ENCODE measurements around the gene KCTD8. TPM values are rescaled to one million over a fixed set of nuclear protein-coding genes. Genes with fewer than 3 reads are reported as not detected.

KCTD8 gene
- polyA plus RNA-seq, 3 donors = not detected

DNA sequence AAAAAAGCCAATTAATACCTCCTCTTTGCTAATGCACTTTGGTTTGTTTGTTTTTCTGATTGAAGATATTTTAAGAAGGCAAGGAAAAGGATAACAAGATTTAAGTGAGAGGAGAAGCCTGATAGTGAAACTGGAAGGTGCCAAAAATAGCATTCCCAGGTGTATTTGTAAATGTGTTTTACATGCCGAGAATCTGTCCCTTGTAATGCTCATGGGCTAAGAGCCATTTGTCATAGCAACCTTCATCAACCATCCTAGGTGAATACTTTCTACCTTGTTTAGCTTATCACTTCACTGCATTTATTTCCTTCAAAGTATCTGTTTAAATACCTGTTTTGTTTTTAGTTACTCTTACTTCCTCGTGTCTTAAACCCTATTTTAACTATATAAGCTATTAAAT is 127.8 kb downstream of the KCTD8 start:
- Histone ChIP-seq H3K9me3 (replicated peaks in 1 of 2; ENCODE audit: control insufficient read depth in 1 of 2, insufficient read depth in 1 of 2, low read length in 2 of 2) (peaks cover 0 to 3% of the 10 kb centered on the region in 2 donors), H3K4me2 (replicated peaks; ENCODE audit: extremely low read depth, low read length, poor library complexity, severe bottlenecking) (no peak overlapping the region), H3K27me3 (ENCODE audit: control insufficient read depth in 2 of 2, insufficient read depth in 2 of 2, low read length in 2 of 2) (no peaks in the 10 kb centered on the region), H3K36me3 (replicated peaks in 1 of 2; ENCODE audit: control insufficient read depth in 1 of 2, insufficient read depth in 2 of 2, low read length in 2 of 2) (no peaks in the 10 kb centered on the region), H3K27ac (ENCODE audit: low read depth in 1 of 2, low read length in 2 of 2) (no peak overlapping the region), H2AFZ (ENCODE audit: insufficient read depth, low read depth, low read length, poor library complexity, severe bottlenecking) (no peak overlapping the region), H3K4me3 (replicated peaks in 1 of 3; ENCODE audit: low read depth in 2 of 3, low read length in 3 of 3) (no peak overlapping the region), H4K20me1 (ENCODE audit: insufficient read depth, low read length) (no peaks in the 10 kb centered on the region), H3K9ac (ENCODE audit: insufficient read depth, low read length, poor library complexity, severe bottlenecking) (no peak overlapping the region), H3K79me2 (ENCODE audit: insufficient read depth, low read length) (no peaks in the 10 kb centered on the region), H3K4me1 (ENCODE audit: control insufficient read depth in 1 of 2, insufficient read depth in 2 of 2, low read length in 2 of 2) (no peaks in the 10 kb centered on the region)
- TF ChIP-seq, protein P1, sequence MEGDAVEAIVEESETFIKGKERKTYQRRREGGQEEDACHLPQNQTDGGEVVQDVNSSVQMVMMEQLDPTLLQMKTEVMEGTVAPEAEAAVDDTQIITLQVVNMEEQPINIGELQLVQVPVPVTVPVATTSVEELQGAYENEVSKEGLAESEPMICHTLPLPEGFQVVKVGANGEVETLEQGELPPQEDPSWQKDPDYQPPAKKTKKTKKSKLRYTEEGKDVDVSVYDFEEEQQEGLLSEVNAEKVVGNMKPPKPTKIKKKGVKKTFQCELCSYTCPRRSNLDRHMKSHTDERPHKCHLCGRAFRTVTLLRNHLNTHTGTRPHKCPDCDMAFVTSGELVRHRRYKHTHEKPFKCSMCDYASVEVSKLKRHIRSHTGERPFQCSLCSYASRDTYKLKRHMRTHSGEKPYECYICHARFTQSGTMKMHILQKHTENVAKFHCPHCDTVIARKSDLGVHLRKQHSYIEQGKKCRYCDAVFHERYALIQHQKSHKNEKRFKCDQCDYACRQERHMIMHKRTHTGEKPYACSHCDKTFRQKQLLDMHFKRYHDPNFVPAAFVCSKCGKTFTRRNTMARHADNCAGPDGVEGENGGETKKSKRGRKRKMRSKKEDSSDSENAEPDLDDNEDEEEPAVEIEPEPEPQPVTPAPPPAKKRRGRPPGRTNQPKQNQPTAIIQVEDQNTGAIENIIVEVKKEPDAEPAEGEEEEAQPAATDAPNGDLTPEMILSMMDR (IDR thresholded peaks at IDR 0.05) = no peak
- intact Hi-C loops (cut with micrococcal nuclease) = no loop called here
- no peaks in the 10 kb centered on the region for H3K36me3 Mint-ChIP-seq
- DNase-seq = no peak
- H3K27me3 Mint-ChIP-seq (ENCODE audit: low read depth in 3 of 3) = peaks cover 0 to 1% (median 0%) of the 10 kb centered on the region in 3 donors
- no peaks in the 10 kb centered on the region for H3K4me1 Mint-ChIP-seq
- no peak overlapping the region for H3K4me3 Mint-ChIP-seq
- 80% methylated on average over 1 of the region's 2 CpGs for WGBS (ENCODE audit: insufficient coverage)
- peaks cover 0 to 3% (median 2%) of the 10 kb centered on the region in 7 donors for H3K9me3 Mint-ChIP-seq
- H3K27ac Mint-ChIP-seq = no peak overlapping the region

DNA sequence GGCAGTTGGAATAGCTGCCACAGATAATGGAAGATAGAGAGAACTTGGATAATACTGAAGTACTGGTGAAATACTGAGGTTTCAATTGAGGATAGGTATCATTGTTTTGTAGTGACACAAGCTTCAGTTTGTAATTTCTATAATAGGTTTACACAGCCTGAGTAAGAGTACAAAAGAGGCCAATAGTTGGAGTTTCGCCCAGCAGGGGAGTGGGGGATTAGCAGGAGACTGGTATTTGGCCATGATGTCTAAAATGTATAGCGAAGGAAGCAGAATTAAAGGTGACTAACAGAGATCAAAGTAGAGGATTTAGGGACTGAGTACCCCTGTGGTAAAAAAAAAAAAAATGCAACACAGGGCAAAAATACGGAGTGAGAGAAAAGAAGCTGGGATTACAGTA is 129.5 kb downstream of the KCTD8 start:
- no peak for DNase-seq
- Mint-ChIP-seq H3K36me3 (no peaks in the 10 kb centered on the region), H3K4me3 (no peak overlapping the region), H3K27me3 (ENCODE audit: low read depth in 3 of 3) (peaks cover 0 to 1% (median 0%) of the 10 kb centered on the region in 3 donors), H3K9me3 (peaks cover 0 to 3% (median 2%) of the 10 kb centered on the region in 7 donors), H3K4me1 (no peaks in the 10 kb centered on the region), H3K27ac (no peak overlapping the region)
- Histone ChIP-seq H4K20me1 (ENCODE audit: insufficient read depth, low read length) (no peaks in the 10 kb centered on the region), H3K9me3 (replicated peaks in 1 of 2; ENCODE audit: control insufficient read depth in 1 of 2, insufficient read depth in 1 of 2, low read length in 2 of 2) (peaks cover 0 to 3% of the 10 kb centered on the region in 2 donors), H3K36me3 (replicated peaks in 1 of 2; ENCODE audit: control insufficient read depth in 1 of 2, insufficient read depth in 2 of 2, low read length in 2 of 2) (no peaks in the 10 kb centered on the region), H3K27me3 (ENCODE audit: control insufficient read depth in 2 of 2, insufficient read depth in 2 of 2, low read length in 2 of 2) (no peaks in the 10 kb centered on the region), H2AFZ (ENCODE audit: insufficient read depth, low read depth, low read length, poor library complexity, severe bottlenecking) (no peak overlapping the region), H3K4me1 (ENCODE audit: control insufficient read depth in 1 of 2, insufficient read depth in 2 of 2, low read length in 2 of 2) (no peaks in the 10 kb centered on the region), H3K4me3 (replicated peaks in 1 of 3; ENCODE audit: low read depth in 2 of 3, low read length in 3 of 3) (no peak overlapping the region), H3K9ac (ENCODE audit: insufficient read depth, low read length, poor library complexity, severe bottlenecking) (no peak overlapping the region), H3K79me2 (ENCODE audit: insufficient read depth, low read length) (no peaks in the 10 kb centered on the region), H3K27ac (ENCODE audit: low read depth in 1 of 2, low read length in 2 of 2) (no peak overlapping the region), H3K4me2 (replicated peaks; ENCODE audit: extremely low read depth, low read length, poor library complexity, severe bottlenecking) (no peak overlapping the region)
- TF ChIP-seq, protein P1 (IDR thresholded peaks at IDR 0.05) = no peak
- 88% methylated on average over 1 of the region's 3 CpGs for WGBS (ENCODE audit: insufficient coverage)
- intact Hi-C loops (cut with micrococcal nuclease) = no loop called here

Data from CD14-positive monocyte (primary cell).